ENCODE results near the gene ADGRG1.

GRCh38 chr16:57698812-57699405 lies 70.5 kb downstream of the ADGRG1 start:
- TF ChIP-seq CTCF (IDR thresholded peaks at IDR 0.05) (no peak), POLR2AphosphoS5 (IDR thresholded peaks at IDR 0.05; ENCODE audit: insufficient read depth in 1 of 2, low read depth in 1 of 2) (no peak), POLR2A (IDR thresholded peaks at IDR 0.05) (no peak)

All from vagina (tissue), 2 donors.